HG02588 (cell line): Measurements from ENCODE around the gene NT5M.

Experiments
- ATAC-seq: cut with Tn5 transposase; IDR thresholded peaks from one replicate; pipeline ENCODE4 v1.9.1; 2021; ENCODE audit warnings: mild to moderate bottlenecking, moderate library complexity; ENCODE audit not compliant: unreplicated experiment

The NT5M gene

DNA sequence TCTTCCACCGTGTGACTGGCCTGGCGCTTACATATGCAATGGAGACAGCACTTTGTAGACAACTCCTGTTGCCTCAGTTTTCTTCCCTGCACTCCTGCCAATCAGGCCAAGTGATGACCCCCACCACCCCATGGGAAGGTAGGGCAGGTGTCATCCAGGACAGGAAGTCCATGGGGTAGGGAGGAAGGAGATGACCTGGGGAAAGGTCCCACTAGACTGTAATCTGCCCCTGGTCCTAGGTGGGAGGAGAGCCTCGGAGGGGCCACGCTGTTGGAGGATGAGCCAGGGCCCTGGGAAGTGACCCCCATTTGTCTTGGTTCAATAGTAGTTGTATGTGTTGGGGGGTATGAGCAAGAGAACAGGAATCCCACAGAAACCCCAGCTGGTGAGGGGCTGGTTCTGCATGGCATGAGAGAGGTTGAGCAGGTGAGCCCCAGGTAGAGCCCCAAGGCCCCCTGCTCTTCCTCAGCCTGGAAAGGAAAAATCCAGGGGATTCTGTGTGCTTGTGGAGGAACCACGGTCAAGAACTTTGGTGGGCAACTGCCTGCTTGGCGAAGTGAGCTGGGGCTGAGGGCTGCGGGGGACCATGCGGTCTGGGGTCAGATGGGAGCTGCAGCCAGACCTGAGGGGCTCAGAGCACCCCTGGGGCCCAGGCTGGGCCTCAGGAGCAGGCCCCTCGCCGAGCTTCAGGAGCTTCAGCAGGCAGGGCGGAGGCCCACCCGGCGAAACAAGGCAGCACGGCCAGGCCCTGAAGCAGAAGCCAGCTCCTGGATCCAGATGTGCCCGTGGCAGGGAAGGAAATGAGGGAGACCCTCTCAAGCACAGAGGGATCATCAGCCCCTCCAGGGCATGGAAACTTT, 50.7 kb downstream of the NT5M start:
- ATAC-seq, result no peak

DNA sequence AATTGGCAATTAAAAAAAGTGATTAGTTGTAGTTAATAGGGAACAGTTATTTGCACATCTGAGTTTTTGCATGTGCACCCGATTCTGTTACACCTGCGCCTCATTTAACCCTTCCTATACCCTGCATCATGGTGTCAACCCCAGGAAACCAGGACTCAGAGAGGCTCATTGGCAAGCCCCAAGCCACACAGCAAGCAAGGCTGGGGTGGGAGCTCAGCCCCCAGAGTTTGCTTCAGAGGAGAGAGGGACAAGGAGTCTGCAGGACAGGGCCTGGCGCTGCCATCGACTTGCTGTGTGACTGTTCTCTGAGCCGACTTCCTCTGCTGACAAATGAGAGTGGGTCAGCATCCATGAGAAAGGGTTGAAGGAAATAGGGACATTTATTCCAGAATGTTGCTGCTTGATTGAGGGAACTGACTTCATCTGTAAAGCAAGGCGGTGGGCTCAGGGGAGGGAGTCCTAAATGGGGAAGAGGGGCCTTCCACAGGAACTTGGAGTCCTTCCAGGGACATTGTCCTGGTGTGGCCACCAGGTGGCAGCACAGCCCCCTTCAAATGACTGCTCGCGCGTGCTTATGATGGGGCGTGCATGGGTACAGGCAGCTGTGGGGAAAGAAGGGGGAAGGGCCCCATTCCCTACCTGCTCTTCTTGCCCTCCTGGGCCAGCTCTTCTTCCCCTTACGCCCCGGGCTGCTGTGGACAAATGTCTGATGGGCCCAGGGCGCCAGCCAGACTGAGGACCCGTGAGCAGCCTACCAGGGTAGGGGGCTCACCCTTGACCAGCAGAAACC, 51.6 kb downstream of the NT5M start:
- no peak for ATAC-seq

DNA sequence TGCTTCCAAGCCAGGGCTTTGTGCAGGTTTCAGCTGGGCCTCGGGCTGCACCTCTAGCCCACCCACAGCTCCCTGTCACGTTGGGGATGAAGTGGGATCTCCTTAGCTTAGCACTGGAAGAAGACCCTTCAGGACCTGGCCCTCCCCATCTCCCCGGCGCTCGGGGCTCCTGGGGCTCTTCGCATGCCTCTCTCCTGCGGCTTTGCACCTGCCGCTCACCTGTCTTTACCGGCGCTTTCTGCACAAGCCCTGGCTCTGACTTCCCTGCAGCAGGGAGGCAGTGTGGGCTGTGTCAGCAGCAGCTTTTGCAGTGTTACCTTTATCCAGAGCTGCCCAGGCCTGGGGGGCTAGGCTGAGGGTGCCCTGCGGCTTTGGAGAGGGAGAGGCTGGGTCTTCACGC, 52.3 kb downstream of the NT5M start:
- ATAC-seq, result no peak

DNA sequence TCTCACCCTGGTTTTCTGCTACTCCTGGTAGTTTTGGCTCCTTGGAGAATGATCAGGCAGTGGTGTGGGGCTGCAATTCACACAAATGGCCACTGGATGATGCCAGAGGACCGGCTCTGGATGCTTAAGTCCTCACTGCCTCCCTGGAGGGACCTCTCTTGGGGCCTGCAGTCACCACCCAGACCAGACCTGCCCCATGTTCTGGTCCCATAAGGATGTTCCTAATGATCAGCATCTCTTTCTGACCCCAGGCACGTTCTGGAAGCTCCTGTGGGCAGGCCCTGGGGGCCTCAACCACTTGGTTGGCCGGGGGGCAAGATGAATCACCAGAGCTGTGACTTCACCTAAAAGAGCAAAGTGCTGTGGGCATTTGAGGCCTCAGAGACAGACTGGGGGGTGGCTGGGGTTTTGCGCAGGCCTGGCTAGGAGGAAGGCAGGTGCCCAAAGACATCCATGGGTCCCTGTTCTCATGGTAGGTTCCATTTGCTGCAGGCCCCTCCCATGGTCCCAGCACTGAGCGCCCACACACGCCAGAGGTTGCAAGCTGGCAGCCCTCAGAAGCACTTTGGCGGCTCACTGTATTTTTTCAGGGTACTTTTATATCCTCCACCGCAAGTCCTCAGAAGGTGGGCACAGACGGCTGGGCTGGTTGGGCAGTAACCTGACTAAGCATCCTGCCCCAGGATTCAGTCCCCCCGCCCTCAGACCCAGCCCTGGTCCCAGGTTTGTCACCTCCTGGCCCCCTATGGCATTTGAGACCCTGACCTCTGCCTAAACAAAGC, 53.2 kb downstream of the NT5M start:
- no peak for ATAC-seq

DNA sequence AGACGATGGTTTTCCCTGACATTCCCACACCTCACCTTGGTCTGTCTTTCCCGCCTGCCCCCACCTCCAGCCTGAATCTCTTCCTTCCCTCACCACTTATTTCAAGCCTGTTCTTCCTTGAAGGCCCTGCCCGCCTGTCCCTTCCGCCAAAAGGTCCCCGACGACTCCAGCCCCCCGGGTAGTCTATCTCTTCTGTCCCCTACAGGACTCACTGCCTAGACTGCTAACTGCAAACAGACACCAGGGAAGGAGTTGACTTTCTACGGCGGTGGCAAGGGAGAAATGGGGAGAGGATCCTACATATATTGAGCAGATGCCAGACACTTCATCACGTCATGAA, 53.7 kb downstream of the NT5M start:
- ATAC-seq, result no peak

DNA sequence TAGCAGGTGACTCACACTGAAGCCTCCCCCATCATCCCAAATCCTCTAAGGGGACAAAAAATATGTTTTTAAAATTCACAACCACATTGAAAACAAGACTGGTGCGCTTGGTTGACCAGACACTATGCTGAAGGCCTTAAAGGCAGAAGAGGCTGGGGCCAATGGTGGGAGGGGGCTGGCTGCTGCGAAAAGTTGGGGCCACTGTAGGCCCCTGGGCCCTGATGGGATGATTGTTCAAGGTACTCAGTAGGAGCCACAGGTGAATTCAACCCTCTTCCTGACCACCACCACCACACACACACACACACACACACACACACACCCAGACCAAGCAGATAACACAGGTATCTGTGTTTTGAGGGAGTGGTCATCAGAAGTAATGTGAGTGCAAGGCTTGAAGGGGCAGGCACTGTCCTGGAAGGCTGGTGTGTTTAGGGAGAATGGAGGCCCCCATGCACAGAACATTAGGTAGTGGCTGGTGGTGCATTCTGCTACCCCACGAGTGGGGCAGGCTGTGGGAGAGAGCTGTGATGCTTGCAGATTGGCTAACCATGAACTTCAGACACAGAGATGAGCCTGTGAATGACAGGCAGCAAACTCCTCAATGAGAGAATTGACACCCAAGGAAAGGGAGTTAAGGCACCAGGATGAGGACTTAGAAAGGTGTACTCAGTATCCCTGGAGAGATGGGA, 55.0 kb downstream of the NT5M start:
- no peak for ATAC-seq

DNA sequence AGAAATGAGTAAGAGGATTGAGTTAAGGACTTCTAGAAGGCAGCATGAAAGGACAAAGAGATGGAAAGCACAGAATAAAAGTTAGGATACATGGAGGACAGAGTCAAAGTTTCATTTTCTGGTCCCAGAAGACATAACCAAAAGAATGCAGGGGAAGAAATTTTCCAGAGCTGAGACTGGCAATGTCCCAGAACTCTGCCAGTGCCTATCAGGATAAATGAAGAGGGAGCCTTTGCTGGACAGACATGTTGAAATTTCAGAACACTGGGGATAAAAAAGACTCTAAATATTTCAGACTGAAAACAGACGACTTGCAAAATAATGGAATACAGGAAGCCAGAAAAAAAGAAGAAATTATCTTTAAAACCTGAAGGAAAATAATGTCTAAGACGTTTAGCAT, 55.7 kb downstream of the NT5M start:
- ATAC-seq, result no peak

DNA sequence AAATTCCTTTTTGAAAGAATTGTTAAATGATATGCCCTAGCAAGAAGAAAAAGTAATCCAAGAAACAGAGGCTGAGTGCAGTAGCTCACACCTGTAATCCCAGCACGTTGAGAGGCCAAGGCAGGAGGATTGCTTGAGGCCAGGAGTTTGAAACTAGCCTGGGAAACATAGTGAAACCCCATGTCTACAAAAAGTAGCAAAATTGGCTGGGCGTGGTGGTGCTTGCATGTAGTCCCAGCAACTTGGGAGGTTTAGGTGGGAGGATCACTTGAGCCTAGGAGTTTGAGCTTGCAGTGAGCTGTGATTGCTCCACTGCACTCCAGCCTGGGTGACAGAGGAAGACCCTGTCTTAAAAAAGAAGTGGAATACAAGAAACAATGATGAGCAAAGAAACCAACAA, 56.1 kb downstream of the NT5M start:
- ATAC-seq, result no peak

DNA sequence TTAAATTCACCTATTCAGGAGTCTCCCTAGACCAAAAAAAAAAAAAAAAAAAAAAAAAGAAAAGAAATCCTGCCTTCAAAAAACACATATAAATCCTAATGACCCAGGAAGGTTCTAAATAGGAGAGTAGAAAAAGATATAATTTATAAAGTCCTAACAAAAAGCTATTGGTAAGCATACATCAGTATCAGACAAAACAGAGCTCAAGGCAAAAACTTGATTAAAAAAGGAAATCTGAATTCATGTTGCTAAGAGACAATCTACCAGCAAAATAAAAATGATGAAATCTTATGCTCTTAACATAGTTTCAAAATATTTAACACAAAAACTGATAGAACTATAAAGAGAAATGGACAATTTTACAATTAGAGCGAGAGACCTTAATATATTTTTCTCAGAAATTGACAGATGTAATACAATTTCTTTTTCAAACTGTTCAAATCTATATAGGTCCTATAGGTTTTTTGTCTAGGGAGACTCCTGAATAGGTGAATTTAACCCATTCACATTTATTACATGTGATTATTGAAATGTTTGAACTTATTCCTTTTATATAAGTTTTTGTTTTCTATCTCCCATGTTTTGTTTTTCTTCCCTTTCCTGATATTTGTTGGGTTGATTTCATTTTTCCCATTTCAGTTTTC, 57.0 kb downstream of the NT5M start:
- ATAC-seq, result no peak

DNA sequence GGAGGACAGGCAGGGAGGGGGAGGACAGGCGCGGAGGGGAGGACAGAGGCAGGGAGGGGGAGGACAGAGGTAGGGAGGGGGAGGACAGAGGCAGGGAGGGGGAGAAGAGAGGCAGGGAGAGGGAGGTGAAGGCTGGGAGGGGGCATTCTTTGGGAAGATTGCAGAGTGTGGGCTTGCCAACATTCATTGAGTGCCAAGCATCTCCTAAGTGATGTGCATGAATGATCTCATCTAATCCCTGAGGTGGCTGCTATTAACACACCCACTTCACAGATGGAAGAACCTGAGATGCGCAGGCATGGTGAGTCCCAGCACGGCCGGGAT, 58.3 kb downstream of the NT5M start:
- ATAC-seq, result no peak

DNA sequence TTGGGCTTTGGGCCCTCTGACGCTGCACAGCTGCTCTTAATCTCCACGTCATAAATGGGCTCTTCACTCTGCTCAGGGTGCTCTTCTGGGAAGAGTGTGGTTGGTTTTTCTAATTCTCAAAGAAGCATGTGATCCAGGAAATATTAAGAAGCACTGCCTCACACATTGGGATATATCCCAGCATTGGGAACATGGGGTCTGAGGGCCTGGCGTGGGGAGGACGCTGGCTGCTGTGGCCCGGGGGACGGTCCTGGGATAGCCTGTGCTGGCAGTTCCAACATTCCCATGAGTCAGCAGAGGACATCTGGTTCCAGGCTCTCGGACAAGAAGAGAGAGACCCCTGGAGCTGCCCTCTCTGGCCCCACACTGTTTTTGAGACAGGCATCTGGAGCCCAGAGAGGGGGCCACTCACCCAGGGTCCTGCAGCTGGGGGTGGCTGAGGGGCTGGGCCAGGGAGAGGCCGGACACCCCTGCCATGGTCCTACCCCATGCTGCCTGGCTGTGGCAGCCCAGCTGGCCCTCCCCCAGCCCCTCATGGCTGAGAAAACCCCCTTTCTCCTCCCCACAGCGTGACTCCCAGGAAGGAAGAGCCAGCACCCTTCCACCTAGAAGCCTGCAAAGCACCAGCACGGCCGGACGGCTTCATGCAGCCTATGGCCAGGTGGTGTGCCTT, 58.8 kb downstream of the NT5M start:
- ATAC-seq, result no peak

DNA sequence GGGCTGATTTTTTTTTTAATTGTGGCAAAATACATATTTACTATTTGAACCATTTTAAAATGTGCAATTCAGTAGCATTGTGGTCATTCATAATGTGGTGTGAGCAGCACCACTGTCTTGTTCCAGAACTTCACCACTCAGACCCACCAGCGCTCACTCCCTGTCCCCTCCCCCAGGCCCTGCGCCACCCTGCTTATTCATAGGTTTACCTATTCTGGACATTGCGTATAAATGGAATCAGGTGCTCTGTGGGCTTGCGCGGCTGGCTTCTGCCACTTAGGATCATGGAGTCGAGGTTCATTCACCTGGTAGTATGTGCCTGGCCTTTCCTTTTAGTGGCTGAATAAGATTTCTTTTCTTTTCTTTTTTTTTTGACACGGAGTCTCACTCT, 59.4 kb downstream of the NT5M start:
- no peak for ATAC-seq

DNA sequence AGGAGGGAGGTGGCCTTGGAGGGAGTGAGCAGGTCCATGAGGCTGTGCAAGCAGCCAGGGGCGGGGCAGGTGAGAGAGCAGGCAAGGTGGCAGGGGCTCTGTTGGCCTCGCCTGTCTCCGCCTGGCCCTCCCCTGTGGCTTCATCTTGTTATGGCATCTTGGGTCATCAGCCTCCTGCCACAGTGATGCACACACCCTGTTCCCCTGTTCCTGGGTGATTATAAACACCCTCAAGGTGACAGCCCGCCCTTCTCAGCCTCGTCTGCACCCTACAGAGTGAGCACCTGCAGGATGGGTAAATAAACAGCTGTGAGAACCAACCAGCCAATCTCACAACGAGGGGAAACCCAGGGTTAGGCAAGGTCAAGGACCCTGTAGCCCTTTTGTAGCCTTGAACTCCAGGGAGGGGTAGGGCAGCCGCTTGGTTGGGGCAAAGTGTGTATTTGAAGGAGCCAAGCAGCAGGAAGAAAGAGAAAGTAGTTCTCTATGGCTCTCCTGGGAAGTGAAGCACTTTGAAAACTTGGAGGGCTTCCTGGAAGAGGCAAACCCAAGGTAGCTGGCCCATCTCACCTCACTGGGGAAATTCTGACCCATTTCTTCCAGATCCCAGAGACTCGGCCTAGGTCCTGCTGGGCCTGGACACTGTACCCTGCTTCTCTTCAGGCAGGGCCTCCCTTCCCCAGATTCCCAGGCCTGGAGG, 60.6 kb downstream of the NT5M start:
- ATAC-seq, result no peak

DNA sequence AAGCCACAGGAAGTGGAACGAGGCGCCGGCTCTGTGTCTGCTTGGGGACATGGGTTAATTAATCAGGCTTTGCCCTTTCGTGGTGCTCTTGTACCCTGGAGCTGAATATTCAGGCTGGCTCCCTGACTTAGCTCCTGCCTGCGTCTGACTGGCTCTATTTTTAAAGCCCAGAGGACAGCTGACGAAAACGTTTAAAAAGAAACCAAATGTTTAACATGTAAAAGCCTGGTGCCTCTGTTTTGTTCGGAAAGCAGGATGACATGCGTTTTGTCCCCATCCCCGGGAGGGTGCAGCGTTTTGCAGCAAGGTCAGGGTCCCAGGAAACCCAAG, 61.1 kb downstream of the NT5M start:
- no peak for ATAC-seq

DNA sequence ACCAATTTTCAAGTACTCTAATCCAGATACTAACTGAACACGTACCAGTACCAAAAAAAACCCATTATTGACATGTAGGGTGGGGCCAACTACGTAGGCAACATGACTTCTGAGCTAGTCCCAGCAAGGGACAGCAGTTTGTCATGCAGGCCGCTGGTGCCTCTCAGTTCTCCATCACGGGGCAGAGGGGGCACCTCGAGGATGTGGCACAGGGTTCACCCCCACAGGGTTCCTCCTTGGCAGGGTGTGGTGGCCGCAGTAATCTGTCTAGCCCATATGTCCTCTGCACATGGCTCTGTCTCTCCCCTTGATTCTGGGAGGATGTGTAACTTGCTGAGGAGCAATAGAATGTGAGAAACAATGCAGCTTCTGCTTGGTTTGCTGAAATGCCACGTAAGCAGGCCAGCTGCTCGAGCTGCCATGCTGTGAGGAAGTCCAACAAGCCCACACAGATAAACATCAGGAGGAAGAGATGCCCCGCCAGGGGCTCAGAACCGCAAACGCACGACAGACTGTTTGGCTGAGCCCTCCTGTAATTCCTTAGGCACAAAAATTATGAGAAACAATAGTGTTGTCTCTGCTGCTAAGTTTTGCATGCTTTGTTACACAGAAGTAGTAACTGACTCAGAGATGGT, 62.4 kb downstream of the NT5M start:
- no peak for ATAC-seq

DNA sequence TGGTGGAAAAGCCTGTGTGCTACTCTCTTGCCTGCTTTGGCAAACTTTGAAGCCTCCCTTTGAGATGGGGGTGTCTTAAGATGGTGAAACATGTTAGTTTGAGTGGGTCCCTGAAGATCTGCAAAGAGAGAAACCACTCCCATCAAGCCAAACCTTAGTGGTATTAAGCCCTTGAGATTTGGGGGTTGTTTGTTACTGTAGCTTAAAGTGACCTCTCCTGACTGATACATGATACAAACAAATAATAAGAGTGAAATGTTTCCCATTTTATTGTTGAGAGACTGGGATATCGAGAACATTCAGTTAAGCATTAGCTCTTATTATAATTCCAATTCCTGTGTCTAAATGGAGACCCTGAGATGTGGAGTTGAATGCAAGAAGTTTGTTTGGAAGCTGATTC, 63.1 kb downstream of the NT5M start:
- ATAC-seq, result no peak

DNA sequence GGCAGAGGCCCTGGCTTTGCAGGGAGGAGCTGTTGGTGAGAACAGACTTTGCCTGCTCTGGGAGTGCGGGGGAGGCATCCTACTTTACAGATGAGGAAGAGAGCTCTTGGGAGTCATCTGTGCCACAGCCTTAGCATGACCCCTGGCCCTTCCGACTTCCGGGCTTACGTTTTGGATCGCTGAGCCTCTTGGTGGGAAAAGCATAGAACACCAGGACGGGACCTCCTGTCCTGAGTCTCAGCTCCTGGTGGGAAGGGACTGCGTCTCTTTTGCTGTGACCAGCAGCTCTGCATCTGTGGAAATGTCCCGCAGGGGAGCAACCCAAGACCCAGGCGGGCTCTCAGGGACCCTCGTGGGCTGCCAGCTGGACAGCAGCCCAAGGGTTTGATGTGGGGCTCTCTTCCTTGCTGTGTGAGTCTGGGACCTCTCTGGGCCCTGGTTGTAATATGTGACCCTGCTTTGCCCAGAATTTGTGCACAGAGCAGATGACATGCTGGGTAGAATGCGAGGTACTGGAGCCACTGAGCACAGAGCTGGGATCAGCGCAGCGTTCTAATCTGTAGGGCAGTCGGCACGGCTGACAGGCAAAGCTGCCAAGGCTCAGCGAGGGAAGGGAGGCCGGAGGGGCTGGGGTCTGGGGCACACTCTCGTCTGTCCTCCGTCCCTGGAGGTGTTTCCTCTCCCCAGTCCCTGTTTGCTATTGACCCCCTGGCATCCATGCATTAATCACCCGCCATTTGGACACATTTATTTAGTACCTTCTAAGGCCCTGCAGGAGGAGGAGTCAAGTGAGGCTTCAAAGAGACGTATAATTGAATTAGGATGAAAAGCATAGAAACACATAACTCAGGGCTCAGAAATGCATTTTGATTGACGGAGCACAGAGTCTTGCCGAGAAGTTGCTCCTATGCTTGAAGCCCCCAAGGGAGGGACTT, 64.0 kb downstream of the NT5M start:
- ATAC-seq, result no peak

DNA sequence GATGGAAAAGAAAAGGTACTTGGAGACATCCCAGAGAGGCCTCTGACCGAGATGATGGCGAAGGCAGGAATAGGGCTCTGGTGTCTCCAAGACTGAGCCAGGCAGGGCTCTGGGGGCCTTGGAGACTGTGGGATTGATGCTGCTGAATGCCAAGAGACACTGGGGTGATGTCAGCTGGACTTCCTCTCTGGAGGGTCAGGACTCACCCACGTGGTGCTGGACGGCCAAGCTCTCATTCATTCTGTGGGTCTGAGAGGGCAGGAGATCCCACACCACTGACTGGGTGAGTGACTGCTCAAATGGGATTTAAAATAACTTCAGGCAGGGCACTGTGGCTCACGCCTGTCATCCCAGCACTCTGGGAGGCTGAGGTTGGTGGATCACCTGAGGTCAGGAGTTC, 64.8 kb downstream of the NT5M start:
- no peak for ATAC-seq
